CD14-positive monocyte (primary cell): Measurements from ENCODE around the gene LRRC8A. TPM values are rescaled to one million over a fixed set of nuclear protein-coding genes. Genes with fewer than 3 reads are reported as not detected.

Experiments
- DNase-seq, 3 donors: peaks; one replicate each; pipeline ENCODE4 v3.0.0-alpha.2; 2011 to 2022
- H2AFZ ChIP-seq: 2 replicates; pipeline ENCODE4 v1.6.0; 2012; ENCODE audit warnings: mild to moderate bottlenecking, low read depth, low read length, inconsistent platforms; ENCODE audit not compliant: insufficient read depth, poor library complexity, severe bottlenecking
- H3K27ac ChIP-seq, 2 donors: 1 replicate in 1 of 2; 2 replicates in 1 of 2; pipeline ENCODE4 v1.5.1; 2012 to 2013; ENCODE audit warnings: low read length in 2 of 2, control low read depth in 1 of 2, inconsistent platforms in 1 of 2, low read depth in 1 of 2, mild to moderate bottlenecking in 1 of 2
- H3K27me3 ChIP-seq, 2 donors: one replicate each; pipeline versions ENCODE4 v1.6.0 to v1.6.1; 2011 to 2013; ENCODE audit warnings: low read length in 2 of 2; ENCODE audit not compliant: control insufficient read depth in 2 of 2, insufficient read depth in 2 of 2
- H3K36me3 ChIP-seq, 2 donors: replicated peaks in 1 of 2; 1 replicate in 1 of 2; 2 replicates in 1 of 2; pipeline versions ENCODE4 v1.5.1 to v1.6.1; 2012 to 2013; ENCODE audit warnings: low read length in 2 of 2, control low read depth in 1 of 2, inconsistent platforms in 1 of 2, mild to moderate bottlenecking in 1 of 2; ENCODE audit not compliant: insufficient read depth in 2 of 2, control insufficient read depth in 1 of 2
- H3K4me1 ChIP-seq, 2 donors: 1 replicate in 1 of 2; 2 replicates in 1 of 2; pipeline versions ENCODE4 v1.5.1 to v1.6.1; 2012 to 2013; ENCODE audit warnings: low read length in 2 of 2, control low read depth in 1 of 2, inconsistent platforms in 1 of 2, mild to moderate bottlenecking in 1 of 2, moderate library complexity in 1 of 2; ENCODE audit not compliant: insufficient read depth in 2 of 2, control insufficient read depth in 1 of 2
- H3K4me2 ChIP-seq: replicated peaks from 2 replicates; pipeline ENCODE3; 2012; ENCODE audit warnings: low read length, moderate library complexity, mild to moderate bottlenecking; ENCODE audit not compliant: poor library complexity, severe bottlenecking; ENCODE audit errors: extremely low read depth
- H3K4me3 ChIP-seq, 3 experiments: fragments of 200-600 bp in 1 of 3; sonication (generic) in 1 of 3; replicated peaks in 1 of 3; 1 replicate in 2 of 3; 2 replicates in 1 of 3; pipeline ENCODE4 v1.5.1; 2011 to 2013; ENCODE audit warnings: low read length in 3 of 3, mild to moderate bottlenecking in 3 of 3, control low read depth in 2 of 3, low read depth in 2 of 3, inconsistent platforms in 1 of 3, moderate library complexity in 1 of 3
- H3K79me2 ChIP-seq: 2 replicates; pipeline ENCODE4 v1.6.0; 2012; ENCODE audit warnings: mild to moderate bottlenecking, control low read depth, inconsistent platforms, low read length, moderate library complexity; ENCODE audit not compliant: insufficient read depth
- H3K9ac ChIP-seq: 2 replicates; pipeline ENCODE4 v1.6.0; 2017; ENCODE audit warnings: low read length, mild to moderate bottlenecking; ENCODE audit not compliant: insufficient read depth, poor library complexity, severe bottlenecking
- H3K9me3 ChIP-seq, 2 donors: replicated peaks in 1 of 2; 1 replicate in 1 of 2; 2 replicates in 1 of 2; pipeline versions ENCODE4 v1.5.1 to v1.6.1; 2012 to 2013; ENCODE audit warnings: low read length in 2 of 2, control low read depth in 1 of 2; ENCODE audit not compliant: control insufficient read depth in 1 of 2, insufficient read depth in 1 of 2
- H4K20me1 ChIP-seq: 2 replicates; pipeline ENCODE4 v1.6.0; 2012; ENCODE audit warnings: mild to moderate bottlenecking, low read length, control low read depth, moderate library complexity; ENCODE audit not compliant: insufficient read depth
- H3K27ac Mint-ChIP-seq, 7 donors: one replicate each; pipeline ENCODE4 v1.8.0; 2020; ENCODE audit warnings: mild to moderate bottlenecking in 7 of 7, mixed read lengths in 7 of 7, moderate library complexity in 6 of 7, inconsistent platforms in 2 of 7
- H3K27me3 Mint-ChIP-seq, 3 donors: one replicate each; pipeline ENCODE4 v1.8.0; 2021 to 2022; ENCODE audit warnings: low read depth in 3 of 3, mild to moderate bottlenecking in 3 of 3, mixed read lengths in 3 of 3, moderate library complexity in 3 of 3, inconsistent platforms in 1 of 3
- H3K36me3 Mint-ChIP-seq, 2 donors: one replicate each; pipeline ENCODE4 v1.8.0; 2020; ENCODE audit warnings: mixed read lengths in 2 of 2, inconsistent platforms in 1 of 2, mild to moderate bottlenecking in 1 of 2
- H3K4me1 Mint-ChIP-seq: one replicate; pipeline ENCODE4 v1.8.0; 2020; ENCODE audit warnings: mild to moderate bottlenecking, mixed read lengths
- H3K4me3 Mint-ChIP-seq, 2 donors: one replicate each; pipeline ENCODE4 v1.8.0; 2020; ENCODE audit warnings: mild to moderate bottlenecking in 2 of 2, mixed read lengths in 2 of 2, moderate library complexity in 1 of 2
- H3K9me3 Mint-ChIP-seq, 7 donors: one replicate each; pipeline ENCODE4 v1.8.0; 2020 to 2022; ENCODE audit warnings: mixed read lengths in 7 of 7, mild to moderate bottlenecking in 6 of 7, moderate library complexity in 6 of 7, inconsistent platforms in 2 of 7
- CTCF ChIP-seq: fragments of 200-600 bp; IDR thresholded peaks from one replicate; pipeline ENCODE4 v1.8.0; 2022; ENCODE audit warnings: antibody characterized with exemption, mild to moderate bottlenecking
- whole genome bisulfite sequencing: methylation state at CpG from one replicate; pipeline ENCODE4 v1.1.5; 2013; ENCODE audit warnings: missing lambda C conversion rate; ENCODE audit not compliant: insufficient coverage; 5-methylcytosine and 5-hydroxymethylcytosine counted together
- intact Hi-C, 2 donors: fragments of 100-400 bp; cut with micrococcal nuclease; formaldehyde crosslinking; loops; one replicate each; pipeline versions ENCODE4 v1.15.0 to v1.15.1; 2023
- polyA plus RNA-seq, 3 donors: library from polyadenylated mRNA; depleted of rRNA in 1 of 3; unstranded in 2 of 3; stranded (reverse) in 1 of 3; fragments of 300-500 nt in 2 of 3; fragments of >200 nt in 1 of 3; fragmentation: Illumina TruSeq in 2 of 3; gene quantifications; 1 replicate in 2 of 3; 2 replicates in 1 of 3; pipeline ENCODE4 v1.2.3, GENCODE V29; 2012 to 2021

Gene LRRC8A
- polyA plus RNA-seq, 3 donors: 7.8 to 10.8 (median 10.3) TPM

- peaks cover 52 to 88% of the 10 kb centered on the region in 2 donors for H3K36me3 ChIP-seq
- Mint-ChIP-seq H3K4me3 (no peak overlapping the region), H3K4me1 (no peaks in the 10 kb centered on the region), H3K9me3 (peaks cover 0 to 3% (median 0%) of the 10 kb centered on the region in 7 donors), H3K36me3 (peaks cover 58 to 74% of the 10 kb centered on the region in 2 donors), H3K27ac (peak overlapping the region in 1 of 7 donors; percentile 18), H3K27me3 (peaks cover 0 to 10% (median 0%) of the 10 kb centered on the region in 3 donors)
- no peaks in the 10 kb centered on the region for H3K27me3 ChIP-seq
- H3K79me2 ChIP-seq: no peaks in the 10 kb centered on the region
- no peak overlapping the region for H2AFZ ChIP-seq
- intact Hi-C loops: no loop called here
- no peaks in the 10 kb centered on the region for H3K9me3 ChIP-seq
- H3K27ac ChIP-seq: no peak overlapping the region
- H3K4me1 ChIP-seq: no peaks in the 10 kb centered on the region
- 41% methylated on average over 7 of the region's 8 CpGs for WGBS
- DNase-seq: no peak
- H4K20me1 ChIP-seq: peaks cover 19% of the 10 kb centered on the region
- no peak overlapping the region for H3K4me3 ChIP-seq
- H3K9ac ChIP-seq: peak overlapping the region; percentile 8
- no peak overlapping the region for H3K4me2 ChIP-seq
- TF ChIP-seq CTCF: no peak
Measured at GRCh38 chr9:128911529-128912035, 29.6 kb downstream of the LRRC8A start.

- H3K4me1 ChIP-seq: no peaks in the 10 kb centered on the region
- TF ChIP-seq CTCF: no peak
- H3K27me3 ChIP-seq: no peaks in the 10 kb centered on the region
- no peaks in the 10 kb centered on the region for H3K4me1 Mint-ChIP-seq
- H3K27ac ChIP-seq: no peak overlapping the region
- WGBS: 90% methylated on average over 14 of the region's 15 CpGs
- peak overlapping the region in 1 of 7 donors; percentile 37 for H3K27ac Mint-ChIP-seq
- H3K79me2 ChIP-seq: no peaks in the 10 kb centered on the region
- peaks cover 0 to 10% (median 0%) of the 10 kb centered on the region in 3 donors for H3K27me3 Mint-ChIP-seq
- no peak for DNase-seq
- peaks cover 0 to 3% (median 0%) of the 10 kb centered on the region in 7 donors for H3K9me3 Mint-ChIP-seq
- no peak overlapping the region for H3K9ac ChIP-seq
- H3K4me3 ChIP-seq: no peak overlapping the region
- H2AFZ ChIP-seq: no peak overlapping the region
- intact Hi-C loops: no loop called here
- H3K4me2 ChIP-seq: no peak overlapping the region
- H4K20me1 ChIP-seq: peaks cover 19% of the 10 kb centered on the region
- H3K36me3 Mint-ChIP-seq: peaks cover 61 to 76% of the 10 kb centered on the region in 2 donors
- peaks cover 58 to 86% of the 10 kb centered on the region in 2 donors for H3K36me3 ChIP-seq
- H3K4me3 Mint-ChIP-seq: no peak overlapping the region
- H3K9me3 ChIP-seq: no peaks in the 10 kb centered on the region
Measured at GRCh38 chr9:128912270-128912853, 30.4 kb downstream of the LRRC8A start.
